ENCODE measurements around the gene DBX2.
"Not testable (repeated sequence)": the region's sequence is repeated elsewhere in the genome, so short reads cannot be mapped to it uniquely, and the experiment has no call there.

The DBX2 gene

DNA sequence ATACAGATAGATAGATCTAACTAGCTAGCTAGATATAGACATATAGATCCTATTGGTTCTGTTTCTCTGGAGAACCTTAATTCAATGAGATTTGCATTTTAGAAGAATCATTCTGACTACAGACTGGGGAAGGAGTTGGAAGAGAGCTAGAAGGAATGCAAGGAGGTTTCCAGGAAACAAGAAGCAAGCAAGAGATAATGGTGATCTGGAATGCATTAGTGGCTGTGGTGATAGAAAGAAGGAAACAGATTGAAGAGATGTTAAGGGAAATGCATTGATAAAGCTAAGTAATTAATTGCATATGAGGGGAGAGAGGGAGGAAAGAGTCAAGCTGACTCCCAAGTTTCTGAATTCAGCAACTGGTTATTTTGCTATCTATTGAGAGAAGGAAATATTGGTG is 42.7 kb downstream of the DBX2 start:
- DNase-seq = no peak

DNA sequence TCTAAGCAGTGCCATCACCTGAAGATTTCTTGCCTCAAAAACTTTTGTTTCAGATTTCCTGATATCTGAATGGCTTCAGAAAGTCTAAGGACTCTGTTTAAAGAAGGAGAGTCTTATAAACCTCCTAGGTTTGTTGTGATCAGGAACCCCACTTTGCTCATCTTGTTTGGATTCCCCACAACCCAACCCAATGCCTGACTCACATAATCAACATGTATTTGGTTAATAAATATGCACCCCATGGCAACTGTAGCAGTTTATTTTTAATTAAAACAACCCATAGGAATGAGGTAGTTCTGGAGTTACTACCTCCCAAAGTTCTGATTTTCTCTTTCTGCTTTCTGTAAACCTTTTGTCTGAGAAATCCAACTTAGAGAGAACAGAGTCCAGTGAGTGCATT is 51.5 kb downstream of the DBX2 start:
- DNase-seq = no peak

- DNase-seq = no peak
These were observed 57.7 kb downstream of the DBX2 start for GRCh38 chr12:44993161-44993560.

DNA sequence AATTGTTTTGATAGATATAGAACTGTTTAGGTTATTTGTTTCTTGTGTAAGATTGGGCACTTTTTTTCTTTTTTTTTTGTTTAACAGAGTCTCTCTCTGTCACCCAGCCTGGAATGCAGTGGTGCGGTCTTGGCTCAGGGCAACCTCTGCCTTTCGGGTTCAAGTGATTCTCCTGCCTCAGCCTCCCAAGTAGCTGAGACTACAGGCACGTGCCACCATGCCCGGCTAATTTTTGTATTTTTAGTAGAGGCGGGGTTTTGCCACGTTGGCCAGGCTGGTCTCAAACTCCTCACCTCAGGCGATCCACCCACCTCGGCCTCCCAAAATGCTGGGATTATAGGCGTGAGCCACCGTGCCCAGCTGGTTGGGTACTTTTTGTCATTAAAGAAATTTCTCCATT is 66.0 kb downstream of the DBX2 start:
- not testable (repeated sequence) for DNase-seq

- no peak for DNase-seq
These were observed 71.0 kb downstream of the DBX2 start for GRCh38 chr12:44979918-44980317.

DNA sequence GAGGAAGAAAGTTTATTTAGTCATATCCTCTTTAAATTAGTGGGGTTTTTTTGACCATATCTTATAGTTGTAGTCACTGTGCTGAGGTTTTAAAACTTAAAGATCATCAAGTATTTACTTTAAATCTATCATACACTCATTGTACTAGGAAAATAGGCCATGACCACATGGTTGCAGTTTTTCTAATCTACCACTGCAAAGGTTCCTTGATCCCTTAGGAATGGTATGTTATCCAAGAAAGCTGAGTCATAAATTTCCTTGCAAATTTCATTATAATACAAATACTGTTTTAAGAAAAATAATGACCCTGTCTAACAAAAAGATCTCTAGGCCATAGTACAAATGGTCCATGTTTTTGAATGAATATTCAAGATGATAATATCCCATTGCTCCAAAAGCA is 74.7 kb downstream of the DBX2 start:
- DNase-seq = no peak

- no peak for DNase-seq
These were observed 78.0 kb downstream of the DBX2 start for GRCh38 chr12:44972746-44973421.

DNA sequence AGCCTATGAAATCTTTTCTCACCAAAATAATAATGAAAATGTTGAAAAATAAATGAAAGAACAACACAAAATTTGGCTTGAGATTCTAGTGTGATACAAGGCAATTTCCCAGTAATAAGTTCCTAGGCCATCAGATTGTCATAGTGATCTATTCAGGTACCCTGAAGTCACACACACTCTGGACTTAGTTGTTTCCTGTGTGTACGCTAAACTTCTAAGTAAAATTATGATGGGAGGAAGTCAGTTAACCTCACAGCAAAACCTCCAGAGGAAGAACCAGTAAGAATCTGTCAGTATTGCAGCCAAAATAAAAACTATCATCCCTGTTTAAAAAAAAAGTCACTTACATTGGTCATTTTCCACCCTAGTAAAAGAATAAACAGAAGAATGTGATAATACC is 81.9 kb downstream of the DBX2 start:
- no peak for DNase-seq

Data from amniotic stem cell (primary cell).